ENCODE data around the gene FSD1L. TPM values are rescaled to one million over a fixed set of nuclear protein-coding genes. Genes with fewer than 3 reads are reported as not detected.
A peak's percentile ranks its signal among the peaks of the same experiment; 100 is the strongest.

Gene FSD1L
- total and polyA plus RNA-seq, 2 of the 13 experiments (the other 11 are each of a cell fraction or from before 2014, with no cell fraction given) = 4.1 to 5.1 TPM

DNA sequence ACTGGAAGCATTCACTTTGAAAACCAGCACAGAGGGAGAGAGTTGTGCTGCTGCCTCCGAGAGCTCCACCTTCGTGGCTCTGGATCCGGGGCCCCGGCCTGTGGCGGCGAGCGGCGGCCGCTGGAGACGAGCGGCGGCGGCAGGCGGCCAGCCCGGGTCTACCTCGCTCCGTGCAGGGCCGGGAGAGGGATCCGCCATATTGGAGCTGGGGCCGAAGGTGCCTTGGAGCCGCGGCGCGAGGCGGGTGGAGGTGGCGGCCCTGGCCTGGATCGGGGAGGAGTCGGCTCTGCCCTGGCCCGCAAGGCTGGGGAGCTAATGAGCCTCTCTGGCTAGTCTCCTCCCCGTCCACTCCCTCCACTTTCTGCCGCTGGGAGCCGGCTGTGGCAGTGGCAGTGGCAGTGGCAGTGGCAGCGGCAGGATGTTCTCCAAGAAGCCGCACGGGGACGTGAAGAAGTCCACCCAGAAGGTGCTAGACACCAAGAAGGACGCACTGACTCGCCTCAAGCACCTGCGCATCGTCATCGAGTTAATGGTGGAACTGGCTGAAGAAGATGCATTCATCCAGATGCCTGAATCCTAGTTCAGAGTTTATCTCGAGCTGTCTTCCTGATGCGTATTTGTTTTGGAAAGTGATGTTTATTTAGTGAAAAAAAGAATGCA, 72.0 kb downstream of the FSD1L start (continued):
- TF ChIP-seq, protein P1, sequence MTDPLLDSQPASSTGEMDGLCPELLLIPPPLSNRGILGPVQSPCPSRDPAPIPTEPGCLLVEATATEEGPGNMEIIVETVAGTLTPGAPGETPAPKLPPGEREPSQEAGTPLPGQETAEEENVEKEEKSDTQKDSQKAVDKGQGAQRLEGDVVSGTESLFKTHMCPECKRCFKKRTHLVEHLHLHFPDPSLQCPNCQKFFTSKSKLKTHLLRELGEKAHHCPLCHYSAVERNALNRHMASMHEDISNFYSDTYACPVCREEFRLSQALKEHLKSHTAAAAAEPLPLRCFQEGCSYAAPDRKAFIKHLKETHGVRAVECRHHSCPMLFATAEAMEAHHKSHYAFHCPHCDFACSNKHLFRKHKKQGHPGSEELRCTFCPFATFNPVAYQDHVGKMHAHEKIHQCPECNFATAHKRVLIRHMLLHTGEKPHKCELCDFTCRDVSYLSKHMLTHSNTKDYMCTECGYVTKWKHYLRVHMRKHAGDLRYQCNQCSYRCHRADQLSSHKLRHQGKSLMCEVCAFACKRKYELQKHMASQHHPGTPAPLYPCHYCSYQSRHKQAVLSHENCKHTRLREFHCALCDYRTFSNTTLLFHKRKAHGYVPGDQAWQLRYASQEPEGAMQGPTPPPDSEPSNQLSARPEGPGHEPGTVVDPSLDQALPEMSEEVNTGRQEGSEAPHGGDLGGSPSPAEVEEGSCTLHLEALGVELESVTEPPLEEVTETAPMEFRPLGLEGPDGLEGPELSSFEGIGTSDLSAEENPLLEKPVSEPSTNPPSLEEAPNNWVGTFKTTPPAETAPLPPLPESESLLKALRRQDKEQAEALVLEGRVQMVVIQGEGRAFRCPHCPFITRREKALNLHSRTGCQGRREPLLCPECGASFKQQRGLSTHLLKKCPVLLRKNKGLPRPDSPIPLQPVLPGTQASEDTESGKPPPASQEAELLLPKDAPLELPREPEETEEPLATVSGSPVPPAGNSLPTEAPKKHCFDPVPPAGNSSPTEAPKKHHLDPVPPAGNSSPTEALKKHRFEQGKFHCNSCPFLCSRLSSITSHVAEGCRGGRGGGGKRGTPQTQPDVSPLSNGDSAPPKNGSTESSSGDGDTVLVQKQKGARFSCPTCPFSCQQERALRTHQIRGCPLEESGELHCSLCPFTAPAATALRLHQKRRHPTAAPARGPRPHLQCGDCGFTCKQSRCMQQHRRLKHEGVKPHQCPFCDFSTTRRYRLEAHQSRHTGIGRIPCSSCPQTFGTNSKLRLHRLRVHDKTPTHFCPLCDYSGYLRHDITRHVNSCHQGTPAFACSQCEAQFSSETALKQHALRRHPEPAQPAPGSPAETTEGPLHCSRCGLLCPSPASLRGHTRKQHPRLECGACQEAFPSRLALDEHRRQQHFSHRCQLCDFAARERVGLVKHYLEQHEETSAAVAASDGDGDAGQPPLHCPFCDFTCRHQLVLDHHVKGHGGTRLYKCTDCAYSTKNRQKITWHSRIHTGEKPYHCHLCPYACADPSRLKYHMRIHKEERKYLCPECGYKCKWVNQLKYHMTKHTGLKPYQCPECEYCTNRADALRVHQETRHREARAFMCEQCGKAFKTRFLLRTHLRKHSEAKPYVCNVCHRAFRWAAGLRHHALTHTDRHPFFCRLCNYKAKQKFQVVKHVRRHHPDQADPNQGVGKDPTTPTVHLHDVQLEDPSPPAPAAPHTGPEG (CRISPR knock-in tag; IDR thresholded peaks at IDR 0.05) = 0 out of 2 replicates have a peak, but pooled peaks have one; percentile 62
- 0 out of 2 replicates have a peak, but pooled peaks have one; percentile 26 for TF ChIP-seq SALL2 (CRISPR knock-in tag; IDR thresholded peaks at IDR 0.05)
- peak; percentile 60 for TF ChIP-seq YY1 (IDR thresholded peaks at IDR 0.05; ENCODE audit: insufficient read depth, insufficient replicate concordance, low read depth, low read length)
- TF ChIP-seq, protein P2, sequence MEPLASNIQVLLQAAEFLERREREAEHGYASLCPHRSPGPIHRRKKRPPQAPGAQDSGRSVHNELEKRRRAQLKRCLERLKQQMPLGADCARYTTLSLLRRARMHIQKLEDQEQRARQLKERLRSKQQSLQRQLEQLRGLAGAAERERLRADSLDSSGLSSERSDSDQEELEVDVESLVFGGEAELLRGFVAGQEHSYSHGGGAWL (CRISPR knock-in tag; IDR thresholded peaks at IDR 0.05) = 0 out of 2 replicates have a peak, but pooled peaks have one; percentile 47
- TF ChIP-seq MYC (CRISPR knock-in tag; IDR thresholded peaks at IDR 0.05; ENCODE audit: borderline replicate concordance) = peak; percentile 33; the same call in 1 of the 2 replicates
- peak; percentile 63; the same call in 1 of the 2 replicates for TF ChIP-seq YEATS4 (CRISPR knock-in tag; IDR thresholded peaks at IDR 0.05; ENCODE audit: borderline replicate concordance)
- peak; percentile 55; the same call in 1 of the 2 replicates for TF ChIP-seq BRD4 (CRISPR knock-in tag; IDR thresholded peaks at IDR 0.05)
- TF ChIP-seq, protein P3, sequence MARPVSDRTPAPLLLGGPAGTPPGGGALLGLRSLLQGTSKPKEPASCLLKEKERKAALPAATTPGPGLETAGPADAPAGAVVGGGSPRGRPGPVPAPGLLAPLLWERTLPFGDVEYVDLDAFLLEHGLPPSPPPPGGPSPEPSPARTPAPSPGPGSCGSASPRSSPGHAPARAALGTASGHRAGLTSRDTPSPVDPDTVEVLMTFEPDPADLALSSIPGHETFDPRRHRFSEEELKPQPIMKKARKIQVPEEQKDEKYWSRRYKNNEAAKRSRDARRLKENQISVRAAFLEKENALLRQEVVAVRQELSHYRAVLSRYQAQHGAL (CRISPR knock-in tag; IDR thresholded peaks at IDR 0.05; ENCODE audit: not compliant biosample characterization) = peak; percentile 57
- TF ChIP-seq RBFOX2 (IDR thresholded peaks at IDR 0.05; ENCODE audit: low read depth, low read length) = peak; percentile 58
- TF ChIP-seq ZNF777 (CRISPR knock-in tag; IDR thresholded peaks at IDR 0.05) = 0 out of 2 replicates have a peak, but pooled peaks have one; percentile 43
- peak; percentile 66 for TF ChIP-seq HOXA3 (CRISPR knock-in tag; IDR thresholded peaks at IDR 0.05)
- peak; percentile 49; the same call in 1 of the 2 replicates for TF ChIP-seq ARHGAP35 (CRISPR knock-in tag; IDR thresholded peaks at IDR 0.05; ENCODE audit: borderline replicate concordance)
- TF ChIP-seq PHF8 (CRISPR knock-in tag; IDR thresholded peaks at IDR 0.05) = peak; percentile 71
- TF ChIP-seq, protein P4, sequence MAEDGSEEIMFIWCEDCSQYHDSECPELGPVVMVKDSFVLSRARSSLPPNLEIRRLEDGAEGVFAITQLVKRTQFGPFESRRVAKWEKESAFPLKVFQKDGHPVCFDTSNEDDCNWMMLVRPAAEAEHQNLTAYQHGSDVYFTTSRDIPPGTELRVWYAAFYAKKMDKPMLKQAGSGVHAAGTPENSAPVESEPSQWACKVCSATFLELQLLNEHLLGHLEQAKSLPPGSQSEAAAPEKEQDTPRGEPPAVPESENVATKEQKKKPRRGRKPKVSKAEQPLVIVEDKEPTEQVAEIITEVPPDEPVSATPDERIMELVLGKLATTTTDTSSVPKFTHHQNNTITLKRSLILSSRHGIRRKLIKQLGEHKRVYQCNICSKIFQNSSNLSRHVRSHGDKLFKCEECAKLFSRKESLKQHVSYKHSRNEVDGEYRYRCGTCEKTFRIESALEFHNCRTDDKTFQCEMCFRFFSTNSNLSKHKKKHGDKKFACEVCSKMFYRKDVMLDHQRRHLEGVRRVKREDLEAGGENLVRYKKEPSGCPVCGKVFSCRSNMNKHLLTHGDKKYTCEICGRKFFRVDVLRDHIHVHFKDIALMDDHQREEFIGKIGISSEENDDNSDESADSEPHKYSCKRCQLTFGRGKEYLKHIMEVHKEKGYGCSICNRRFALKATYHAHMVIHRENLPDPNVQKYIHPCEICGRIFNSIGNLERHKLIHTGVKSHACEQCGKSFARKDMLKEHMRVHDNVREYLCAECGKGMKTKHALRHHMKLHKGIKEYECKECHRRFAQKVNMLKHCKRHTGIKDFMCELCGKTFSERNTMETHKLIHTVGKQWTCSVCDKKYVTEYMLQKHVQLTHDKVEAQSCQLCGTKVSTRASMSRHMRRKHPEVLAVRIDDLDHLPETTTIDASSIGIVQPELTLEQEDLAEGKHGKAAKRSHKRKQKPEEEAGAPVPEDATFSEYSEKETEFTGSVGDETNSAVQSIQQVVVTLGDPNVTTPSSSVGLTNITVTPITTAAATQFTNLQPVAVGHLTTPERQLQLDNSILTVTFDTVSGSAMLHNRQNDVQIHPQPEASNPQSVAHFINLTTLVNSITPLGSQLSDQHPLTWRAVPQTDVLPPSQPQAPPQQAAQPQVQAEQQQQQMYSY (CRISPR knock-in tag; IDR thresholded peaks at IDR 0.05) = peak; percentile 46; the same call in 1 of the 2 replicates
- peak; percentile 62; the same call in 1 of the 2 replicates for TF ChIP-seq KMT2A (CRISPR knock-in tag; IDR thresholded peaks at IDR 0.05)

Measured in HepG2 (cell line).